IPS-18c (cell line): Measurements from ENCODE around the gene LRRTM4.
"Not testable (repeated sequence)": the region's sequence is repeated elsewhere in the genome, so short reads cannot be mapped to it uniquely, and the experiment has no call there.

Experiments
- H3K4me3 ChIP-seq: 2 replicates; pipeline ENCODE4 v1.7.0; 2013; ENCODE audit warnings: low read depth, mild to moderate bottlenecking, low read length, moderate library complexity; ENCODE audit not compliant: insufficient read depth
- H3K9me3 ChIP-seq: one replicate; pipeline ENCODE4 v1.6.1; 2013; ENCODE audit warnings: mild to moderate bottlenecking, low read length, moderate library complexity; ENCODE audit not compliant: control insufficient read depth, insufficient read depth

Gene LRRTM4

DNA sequence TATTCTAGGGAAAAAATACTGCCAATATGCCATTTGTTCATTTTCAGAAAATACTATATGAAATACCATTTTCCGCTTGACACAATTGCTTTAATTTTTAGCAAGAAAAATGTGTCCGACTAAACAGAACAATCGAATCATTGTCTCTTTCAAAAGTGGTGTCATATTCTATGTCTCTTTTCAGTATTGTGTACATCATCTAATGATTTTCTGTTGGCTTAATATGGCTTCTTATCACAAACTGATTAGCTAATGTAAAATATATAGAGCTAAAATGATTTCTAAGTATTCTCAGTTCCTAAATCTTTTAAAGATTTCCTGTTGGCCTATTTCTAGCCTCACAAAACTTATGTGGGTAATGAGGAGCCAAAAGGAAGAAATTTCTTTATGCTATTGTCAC is 436.6 kb downstream of the LRRTM4 start:
- Histone ChIP-seq H3K4me3 (no peak overlapping the region), H3K9me3 (no peaks in the 10 kb centered on the region)

DNA sequence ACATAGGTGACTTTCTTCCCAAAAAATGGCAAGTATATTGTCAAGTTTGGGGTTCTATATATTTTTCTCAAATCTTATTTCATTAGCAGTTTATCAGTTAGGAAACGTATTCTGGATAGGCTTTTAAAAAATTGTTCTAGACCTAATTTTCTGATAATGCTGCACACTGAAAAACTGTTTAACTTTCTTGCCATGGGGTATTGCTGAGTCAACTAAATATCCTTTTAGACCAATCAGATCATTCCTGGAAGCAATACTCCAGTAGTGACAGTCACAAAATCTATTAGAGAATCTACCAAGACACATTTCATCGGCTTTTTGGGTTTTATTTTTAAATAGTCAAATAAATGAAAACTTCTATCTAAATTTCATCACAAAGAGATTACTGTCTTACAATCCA is 440.6 kb downstream of the LRRTM4 start:
- no peaks in the 10 kb centered on the region for H3K9me3 ChIP-seq
- no peak overlapping the region for H3K4me3 ChIP-seq

DNA sequence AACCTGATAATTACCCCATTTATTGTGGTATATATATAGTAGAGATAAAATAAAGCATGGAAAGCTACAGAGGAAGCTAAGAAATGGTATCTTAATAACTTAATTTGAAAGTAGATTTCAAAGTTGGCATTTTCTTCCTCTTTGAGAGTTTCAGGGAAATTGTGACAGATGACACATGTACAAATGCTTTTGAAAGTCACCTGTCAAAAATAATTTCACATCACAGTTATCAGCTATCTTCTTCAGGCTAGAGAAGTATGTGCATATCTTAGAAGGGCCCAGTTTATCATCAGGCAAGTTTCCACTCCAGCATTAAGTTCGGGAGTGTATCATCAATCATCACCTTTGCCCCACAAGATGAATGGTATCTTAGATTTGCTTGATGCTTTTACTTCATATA is 457.9 kb downstream of the LRRTM4 start:
- Histone ChIP-seq H3K9me3 (no peaks in the 10 kb centered on the region), H3K4me3 (no peak overlapping the region)

DNA sequence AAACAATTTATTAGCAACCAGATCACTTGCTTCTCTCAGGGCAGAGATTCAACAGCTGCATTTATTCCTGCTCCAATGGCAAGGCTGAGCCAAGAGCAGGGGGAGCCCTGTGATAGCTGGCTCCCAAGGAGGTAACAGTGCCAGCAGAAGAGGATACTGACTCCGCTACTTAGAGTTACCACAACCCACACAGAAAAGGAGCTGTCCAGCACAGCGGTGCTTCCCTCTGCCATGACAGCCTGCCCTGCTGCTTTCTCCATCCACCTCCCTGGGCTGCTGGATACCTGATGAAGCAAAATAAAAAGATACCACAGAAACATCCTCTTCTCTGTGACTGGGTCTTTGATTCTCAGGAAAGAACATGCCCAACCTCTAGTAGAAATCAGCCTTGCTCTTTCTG is 467.2 kb downstream of the LRRTM4 start:
- Histone ChIP-seq H3K4me3 (no peak overlapping the region), H3K9me3 (no peaks in the 10 kb centered on the region)

DNA sequence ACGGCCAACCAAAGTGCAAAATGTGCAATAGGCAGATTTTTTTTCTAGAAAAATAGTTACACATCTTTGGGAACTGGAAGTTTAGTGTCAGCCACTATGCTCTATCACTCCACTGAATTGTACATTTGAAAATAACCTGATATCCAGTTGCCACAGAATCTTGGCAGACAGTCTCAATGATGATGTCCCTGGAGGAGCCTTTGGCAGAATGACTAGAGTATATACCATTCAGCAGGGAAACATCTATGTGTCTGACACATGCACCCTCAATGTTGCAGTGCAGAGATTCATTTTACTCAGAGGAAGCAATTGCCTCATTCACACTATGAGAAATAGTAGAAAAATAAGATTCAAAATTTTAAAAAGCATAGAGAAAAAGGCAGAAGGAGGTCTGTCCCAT is 475.8 kb downstream of the LRRTM4 start:
- Histone ChIP-seq H3K9me3 (no peaks in the 10 kb centered on the region), H3K4me3 (no peak overlapping the region)

DNA sequence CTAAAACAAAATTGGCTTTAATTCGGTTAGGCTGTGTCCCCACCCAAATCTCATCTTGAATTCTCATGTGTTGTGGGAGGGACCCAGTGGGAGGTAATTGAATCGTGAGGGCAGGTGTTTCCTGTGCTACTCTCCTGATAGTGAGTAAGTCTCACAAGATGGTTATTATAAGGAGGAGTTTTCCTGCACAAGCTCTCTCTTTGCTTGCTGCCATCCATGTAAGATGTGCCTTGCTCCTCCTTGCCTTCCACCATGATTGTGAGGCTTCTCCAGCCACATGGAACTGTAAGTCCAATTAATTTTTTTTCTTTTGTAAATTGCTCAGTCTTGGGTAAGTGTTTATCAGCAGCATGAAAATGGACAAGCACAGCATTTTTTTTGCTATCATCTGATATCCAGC is 476.7 kb downstream of the LRRTM4 start:
- H3K4me3 ChIP-seq, H3K9me3 ChIP-seq: not testable (repeated sequence)

DNA sequence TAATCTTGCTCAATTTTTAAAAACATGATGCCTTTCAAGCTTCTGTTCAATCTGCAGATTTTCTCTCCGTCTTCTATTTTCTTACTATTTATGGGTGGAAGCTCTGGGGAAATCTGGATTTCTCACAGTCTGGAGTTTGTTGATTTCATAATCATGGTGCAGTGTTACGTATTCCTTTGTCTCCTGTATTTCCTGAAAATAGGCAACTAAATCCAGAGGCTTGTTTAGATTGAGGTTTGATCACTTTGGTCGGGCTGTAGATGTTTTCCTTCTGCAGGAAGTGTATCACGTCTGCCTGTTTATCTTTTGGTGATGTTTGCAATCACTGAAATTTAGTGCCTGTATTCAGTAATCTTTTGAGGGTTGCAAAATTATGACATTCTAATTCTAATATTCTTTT is 487.7 kb downstream of the LRRTM4 start:
- Histone ChIP-seq H3K9me3 (no peaks in the 10 kb centered on the region), H3K4me3 (no peak overlapping the region)

DNA sequence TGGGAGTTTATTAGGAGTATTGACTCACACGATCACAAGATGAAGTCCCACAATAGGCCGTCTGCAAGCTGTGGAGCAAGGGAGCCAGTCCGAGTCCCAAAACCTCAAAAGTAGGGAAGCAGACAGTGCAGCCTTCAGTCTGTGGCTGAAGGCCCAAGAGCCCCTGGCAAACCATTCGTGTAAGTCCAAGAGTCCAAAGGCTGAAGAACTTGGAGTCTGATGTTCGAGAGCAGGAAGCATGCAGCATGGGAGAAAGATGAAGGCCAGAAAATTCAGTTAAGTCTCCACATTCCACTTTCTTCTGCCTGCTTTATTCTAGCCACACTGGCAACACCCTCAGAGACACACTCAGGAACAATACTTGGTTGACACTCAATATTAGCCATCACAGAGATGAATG is 492.9 kb downstream of the LRRTM4 start:
- not testable (repeated sequence) for H3K4me3 ChIP-seq, H3K9me3 ChIP-seq

DNA sequence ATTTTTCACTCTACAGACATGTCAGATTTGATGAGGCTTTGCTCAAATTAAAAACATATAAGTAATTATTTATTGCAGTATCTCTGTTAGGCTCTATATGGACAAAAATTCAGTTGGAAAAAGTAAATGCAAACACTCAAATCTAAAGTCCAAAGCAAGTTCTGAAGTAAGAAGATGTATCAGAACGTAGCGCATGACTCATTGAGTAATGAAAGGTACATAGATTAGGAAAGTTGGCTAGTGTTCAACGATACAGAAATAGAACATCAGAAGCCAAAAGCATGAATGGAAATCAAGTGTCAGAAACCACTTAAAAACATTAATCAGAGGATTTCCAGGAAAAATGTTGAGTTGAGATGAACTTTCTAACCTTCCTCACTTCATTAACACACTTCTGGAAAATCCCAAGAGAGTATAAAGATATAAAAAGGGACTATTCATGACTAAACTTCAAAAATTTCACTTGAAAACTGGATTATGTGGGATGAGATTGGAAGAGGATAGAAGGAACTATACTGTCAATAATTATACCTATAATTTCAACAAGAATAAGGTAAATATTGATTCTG is 494.1 kb downstream of the LRRTM4 start:
- H3K9me3 ChIP-seq, result no peaks in the 10 kb centered on the region
- no peak overlapping the region for H3K4me3 ChIP-seq

DNA sequence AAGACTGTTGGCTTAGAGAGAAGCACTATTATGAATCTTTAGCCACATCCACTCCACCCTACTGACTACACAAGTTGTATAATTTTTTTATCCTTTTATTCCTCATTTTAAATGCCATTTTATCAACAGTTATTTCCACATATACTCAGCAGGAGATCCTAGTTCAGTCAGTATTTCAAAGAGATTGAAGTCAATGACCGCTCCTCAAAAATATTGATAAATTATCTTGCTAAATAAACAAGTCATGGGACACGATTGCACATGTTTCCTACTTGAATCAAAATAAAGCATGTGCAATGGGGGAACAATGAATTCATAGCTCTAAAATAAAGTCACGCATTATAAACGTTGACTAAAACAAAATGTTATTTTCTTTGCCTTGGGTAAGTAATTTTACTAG is 496.5 kb downstream of the LRRTM4 start:
- Histone ChIP-seq H3K4me3 (no peak overlapping the region), H3K9me3 (no peaks in the 10 kb centered on the region)

DNA sequence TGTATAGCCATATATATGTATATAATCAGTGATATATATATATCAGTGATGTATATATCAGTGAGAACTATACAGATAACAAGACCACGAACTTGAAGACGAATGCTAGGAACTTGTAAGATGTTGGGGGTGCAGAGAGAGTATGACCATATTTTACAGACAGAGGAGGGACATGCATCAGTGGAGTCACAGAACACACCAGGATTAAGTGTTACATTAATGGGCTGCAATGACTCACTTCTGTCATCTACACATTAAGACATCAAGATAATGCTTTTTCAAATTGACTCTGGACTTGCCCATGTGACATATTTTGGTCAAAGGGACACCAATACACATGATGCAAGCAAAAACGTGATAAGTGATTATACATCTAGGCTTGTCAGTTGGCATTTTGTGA is 501.0 kb downstream of the LRRTM4 start:
- Histone ChIP-seq H3K4me3 (no peak overlapping the region), H3K9me3 (no peaks in the 10 kb centered on the region)

DNA sequence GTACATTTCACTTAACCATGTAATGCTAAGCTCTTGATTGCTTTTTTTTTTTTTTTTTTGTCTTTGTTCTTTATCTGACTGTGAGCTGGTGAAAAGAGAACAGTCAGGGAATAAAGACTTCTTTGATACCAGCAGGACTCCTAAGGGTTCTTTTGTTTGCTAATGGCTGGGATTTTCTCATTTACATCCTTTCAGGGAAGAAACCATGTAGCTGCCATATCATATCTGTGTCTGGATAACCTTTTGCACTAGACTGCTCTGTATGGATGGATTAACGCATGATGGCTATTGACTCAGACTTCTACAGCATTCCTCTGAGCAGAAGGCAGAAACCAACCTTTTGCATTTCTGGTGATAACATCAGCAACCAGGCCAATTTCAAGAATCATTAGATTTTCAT is 504.0 kb downstream of the LRRTM4 start:
- no peak overlapping the region for H3K4me3 ChIP-seq
- H3K9me3 ChIP-seq, result no peaks in the 10 kb centered on the region

DNA sequence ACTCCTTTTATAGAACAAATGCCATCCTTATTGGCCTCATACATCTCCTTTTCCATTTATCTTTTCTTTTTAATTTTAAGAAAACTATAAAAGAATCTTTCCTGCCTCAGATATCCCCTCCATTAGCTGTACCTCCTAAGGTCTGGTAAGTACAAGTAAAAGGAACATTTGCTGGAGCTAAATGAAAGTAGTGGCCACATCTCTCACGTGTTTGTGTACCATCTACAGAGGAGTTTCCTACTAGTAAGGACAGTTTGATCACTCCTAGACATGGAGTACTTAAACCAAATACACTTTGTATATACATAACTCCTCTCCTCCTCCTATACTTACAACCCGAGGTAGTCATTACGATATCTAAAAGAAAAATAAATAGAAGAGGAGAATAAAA is 504.8 kb downstream of the LRRTM4 start:
- Histone ChIP-seq H3K9me3 (no peaks in the 10 kb centered on the region), H3K4me3 (no peak overlapping the region)

DNA sequence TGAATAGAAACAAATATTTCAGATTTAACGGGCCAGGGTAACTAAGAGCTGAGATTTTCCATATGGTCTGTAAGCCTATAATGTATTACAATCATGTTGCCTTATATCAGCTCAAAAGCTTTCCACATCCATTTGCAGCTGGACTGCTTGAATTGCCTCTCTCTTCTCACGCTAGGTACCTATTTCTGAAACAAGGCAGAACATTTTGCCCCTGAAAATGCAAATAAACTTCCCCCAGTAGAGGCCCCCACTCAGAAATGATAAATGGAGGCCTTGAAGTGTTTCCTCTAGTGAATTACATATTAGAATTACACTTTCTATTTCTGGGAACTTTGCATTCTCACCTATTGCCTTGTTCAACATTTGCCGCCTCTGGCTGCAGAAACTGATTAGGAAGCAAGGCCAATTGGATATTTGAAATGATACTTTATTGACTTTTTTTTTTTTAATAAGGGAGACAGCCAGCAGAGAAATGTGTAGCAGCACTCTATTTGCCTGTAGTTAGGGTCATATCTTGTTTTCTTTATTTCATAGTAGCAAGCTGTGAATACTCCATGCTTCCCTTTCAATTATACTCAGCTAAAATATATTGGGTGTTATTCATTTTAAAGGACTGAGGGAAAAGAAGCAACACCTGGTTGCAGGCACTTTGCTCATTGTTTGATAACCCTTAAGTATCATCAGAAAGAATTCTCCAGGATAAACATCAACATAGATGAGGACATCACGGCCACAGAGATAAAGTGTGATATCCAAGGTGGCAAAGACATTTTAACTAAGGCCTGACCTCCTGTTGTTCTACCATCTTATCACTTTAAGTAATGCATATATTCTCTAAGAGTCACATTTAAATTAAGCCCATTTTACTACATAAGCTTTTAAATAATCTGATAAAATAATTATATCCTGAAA is 505.5 kb downstream of the LRRTM4 start:
- Histone ChIP-seq H3K4me3 (no peak overlapping the region), H3K9me3 (no peaks in the 10 kb centered on the region)

DNA sequence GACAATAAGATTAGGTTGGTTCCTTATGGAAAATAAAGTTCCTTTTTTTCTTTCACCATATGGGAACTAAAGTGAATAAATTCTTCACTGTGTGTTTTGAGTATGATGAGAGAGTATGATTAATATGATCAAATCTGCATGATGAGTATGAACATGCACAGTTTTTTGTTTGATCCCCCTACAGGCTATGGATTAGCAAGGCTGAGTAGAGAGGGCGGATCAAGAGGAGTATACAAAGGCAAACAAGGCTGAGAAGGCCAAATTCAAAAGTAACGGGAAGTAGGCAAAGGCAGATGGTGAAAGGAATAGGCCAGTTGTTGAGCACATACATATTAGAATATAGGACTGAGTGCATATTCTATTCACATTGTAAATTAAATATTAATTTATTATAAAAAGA is 508.2 kb downstream of the LRRTM4 start:
- no peaks in the 10 kb centered on the region for H3K9me3 ChIP-seq
- H3K4me3 ChIP-seq, result no peak overlapping the region

DNA sequence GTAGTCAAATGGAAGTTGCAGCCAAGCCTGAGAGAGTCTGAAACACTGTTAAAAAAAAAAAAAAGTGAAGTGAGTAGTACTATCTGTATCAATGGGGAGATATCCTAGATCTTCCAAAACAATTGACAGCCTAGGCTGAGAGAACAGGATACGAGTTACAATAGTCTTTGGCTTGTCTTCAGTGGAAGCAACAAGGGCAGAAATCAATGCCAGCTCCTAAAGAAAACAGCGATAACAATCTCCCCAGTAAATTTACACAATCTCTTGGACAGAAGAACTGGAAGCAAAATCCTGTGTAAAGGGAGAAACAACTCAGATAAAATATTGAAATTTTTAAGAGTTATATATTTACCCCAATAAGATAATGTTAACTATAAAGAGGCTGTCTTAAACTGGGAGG is 508.7 kb downstream of the LRRTM4 start:
- Histone ChIP-seq H3K4me3 (no peak overlapping the region), H3K9me3 (no peaks in the 10 kb centered on the region)

DNA sequence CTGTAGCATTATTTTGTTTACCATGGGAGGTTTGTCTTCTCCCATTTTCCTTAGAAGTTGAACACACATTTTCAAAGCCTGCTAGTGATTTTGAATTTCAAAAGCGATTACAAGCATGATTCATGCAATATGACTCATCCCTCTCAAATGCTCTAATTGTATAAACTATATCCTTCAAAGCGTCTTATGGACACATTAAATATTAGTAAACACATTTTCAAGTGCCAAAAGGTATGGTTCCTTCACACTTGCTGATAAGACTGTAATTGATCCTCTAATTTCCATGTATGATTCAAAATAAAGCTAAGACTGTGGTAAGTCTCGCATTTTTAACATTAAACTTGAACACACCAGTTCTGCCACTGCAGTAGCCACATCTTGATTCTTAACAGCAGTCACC is 512.9 kb downstream of the LRRTM4 start:
- Histone ChIP-seq H3K4me3 (no peak overlapping the region), H3K9me3 (no peaks in the 10 kb centered on the region)

DNA sequence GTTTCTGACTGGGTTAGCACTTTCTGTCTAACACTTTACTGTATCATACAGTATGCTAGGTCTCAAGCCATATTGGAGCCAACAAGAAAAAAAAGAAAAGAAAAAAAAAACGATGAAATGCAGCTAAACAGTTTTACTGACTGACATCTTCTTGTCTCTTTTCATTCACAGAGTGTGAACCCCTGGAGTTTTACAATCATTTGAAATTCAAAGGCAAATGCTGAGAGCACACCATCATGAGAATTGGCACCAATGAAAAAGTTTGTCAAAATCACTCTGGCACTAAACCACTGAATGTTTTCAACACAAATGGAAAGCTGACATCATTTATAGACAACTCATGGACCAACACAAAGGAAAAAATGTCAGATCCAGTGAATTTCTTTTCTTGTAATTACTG is 513.3 kb downstream of the LRRTM4 start:
- Histone ChIP-seq H3K4me3 (no peak overlapping the region), H3K9me3 (no peaks in the 10 kb centered on the region)

DNA sequence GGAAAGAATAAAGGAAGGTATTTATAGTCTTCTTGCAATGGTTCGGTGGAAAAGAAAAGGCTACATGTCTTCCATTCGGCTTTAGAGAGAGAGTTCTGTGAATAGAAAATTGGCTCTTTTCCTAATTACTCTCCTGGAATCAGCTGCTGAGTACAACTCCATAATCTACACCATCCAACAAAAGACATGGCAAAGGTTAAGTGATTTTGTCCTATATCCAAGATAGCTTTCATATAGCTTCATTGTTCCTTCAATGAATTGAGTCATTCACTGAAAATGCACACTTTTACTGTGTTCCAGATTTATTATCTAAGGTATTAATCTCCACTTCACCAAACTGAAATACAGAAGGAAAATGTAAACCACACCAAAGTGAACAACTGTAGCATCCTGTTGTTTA is 514.5 kb downstream of the LRRTM4 start:
- Histone ChIP-seq H3K9me3 (no peaks in the 10 kb centered on the region), H3K4me3 (no peak overlapping the region)
